GM18517 (cell line): ENCODE results near the gene APEX1.
A peak's percentile ranks its signal among the peaks of the same experiment; 100 is the strongest.

Source experiments
- ATAC-seq: cut with Tn5 transposase; IDR thresholded peaks from one replicate; pipeline ENCODE4 v1.9.1; 2021; ENCODE audit warnings: mild to moderate bottlenecking, moderate library complexity; ENCODE audit not compliant: unreplicated experiment

The APEX1 gene

DNA sequence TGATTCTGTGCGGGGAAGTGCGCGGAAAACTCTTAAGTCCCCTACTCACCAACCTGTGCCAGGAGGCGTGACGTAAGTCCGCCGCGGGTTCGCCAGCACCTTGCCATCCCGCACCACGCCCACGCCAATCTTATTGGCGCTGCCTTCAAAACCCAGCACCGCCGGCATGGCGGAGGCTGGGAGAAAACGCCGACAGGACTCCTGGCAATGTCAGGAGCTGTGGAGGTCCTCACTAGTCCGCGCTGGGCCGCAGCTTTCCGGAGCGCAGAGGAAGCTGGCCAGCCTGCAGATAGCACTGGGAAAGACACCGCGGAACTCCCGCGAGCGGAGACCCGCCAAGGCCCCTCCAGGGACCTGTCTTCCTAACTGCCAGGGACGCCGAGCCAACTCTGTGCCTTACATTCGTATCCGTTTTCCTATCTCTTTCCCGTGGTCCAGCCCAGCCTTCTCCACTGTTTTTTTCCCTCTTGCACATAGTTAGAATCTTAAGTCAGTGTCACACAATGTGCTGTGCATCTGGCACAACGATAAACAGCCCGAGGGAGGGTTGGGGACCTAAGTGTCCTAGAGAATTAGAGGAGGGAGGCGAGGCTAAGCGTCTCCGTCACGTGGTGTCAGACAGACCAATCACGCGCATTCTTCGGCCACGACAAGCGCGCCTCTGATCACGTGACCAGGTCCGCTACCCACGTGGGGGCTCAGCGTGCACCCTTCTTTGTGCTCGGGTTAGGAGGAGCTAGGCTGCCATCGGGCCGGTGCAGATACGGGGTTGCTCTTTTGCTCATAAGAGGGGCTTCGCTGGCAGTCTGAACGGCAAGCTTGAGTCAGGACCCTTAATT, at the start of gene APEX1, which contains the start of gene OSGEP:
TSS of gene APEX1 (plus strand) at position 711 of the 839 bp plus-strand sequence. CDS start 420 bp downstream, outside the sequence.
TSS of gene OSGEP (minus strand) at position 297 of the 839 bp plus-strand sequence. CDS start at position 168, 129 bp downstream.
- ATAC-seq, result peak; percentile 81

DNA sequence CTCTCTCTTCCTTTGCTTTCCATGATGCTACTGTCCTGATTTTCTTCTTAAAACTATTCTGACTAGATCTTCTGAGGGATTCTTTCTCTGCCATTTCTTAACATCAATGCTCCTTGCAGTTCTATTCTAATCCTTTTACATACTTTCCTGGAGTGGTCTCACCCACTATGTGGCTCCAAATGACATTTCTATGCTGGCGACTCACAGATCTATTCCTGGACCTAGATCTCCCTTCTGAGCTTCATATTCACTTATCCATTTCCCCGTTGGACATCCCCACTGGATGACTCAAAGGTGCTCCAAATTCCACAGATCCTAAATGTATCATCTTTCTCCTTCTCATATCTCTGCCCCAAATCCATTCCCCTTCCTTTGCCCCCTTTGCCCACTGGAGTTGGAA, 45.8 kb upstream of the APEX1 start:
- no peak for ATAC-seq

DNA sequence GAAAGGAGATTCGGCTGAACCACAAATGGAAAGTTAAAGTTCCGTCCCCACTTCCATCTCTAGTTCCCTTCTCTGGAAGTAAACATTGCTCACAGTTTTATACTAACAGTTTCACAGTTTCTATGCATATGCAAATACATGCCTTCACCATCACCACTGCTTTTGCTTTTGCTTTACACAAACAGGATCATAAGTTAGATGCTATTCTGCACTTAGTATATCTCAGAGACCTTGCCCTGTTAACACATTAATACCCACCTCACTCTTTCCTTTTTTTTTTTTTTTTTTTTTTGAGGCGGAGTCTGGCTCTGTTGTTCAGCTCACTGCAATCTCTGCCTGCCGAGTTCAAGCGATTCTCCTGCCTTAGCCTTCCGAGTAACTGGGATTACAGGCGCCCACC, 42.6 kb upstream of the APEX1 start:
- peak; percentile 78 for ATAC-seq

DNA sequence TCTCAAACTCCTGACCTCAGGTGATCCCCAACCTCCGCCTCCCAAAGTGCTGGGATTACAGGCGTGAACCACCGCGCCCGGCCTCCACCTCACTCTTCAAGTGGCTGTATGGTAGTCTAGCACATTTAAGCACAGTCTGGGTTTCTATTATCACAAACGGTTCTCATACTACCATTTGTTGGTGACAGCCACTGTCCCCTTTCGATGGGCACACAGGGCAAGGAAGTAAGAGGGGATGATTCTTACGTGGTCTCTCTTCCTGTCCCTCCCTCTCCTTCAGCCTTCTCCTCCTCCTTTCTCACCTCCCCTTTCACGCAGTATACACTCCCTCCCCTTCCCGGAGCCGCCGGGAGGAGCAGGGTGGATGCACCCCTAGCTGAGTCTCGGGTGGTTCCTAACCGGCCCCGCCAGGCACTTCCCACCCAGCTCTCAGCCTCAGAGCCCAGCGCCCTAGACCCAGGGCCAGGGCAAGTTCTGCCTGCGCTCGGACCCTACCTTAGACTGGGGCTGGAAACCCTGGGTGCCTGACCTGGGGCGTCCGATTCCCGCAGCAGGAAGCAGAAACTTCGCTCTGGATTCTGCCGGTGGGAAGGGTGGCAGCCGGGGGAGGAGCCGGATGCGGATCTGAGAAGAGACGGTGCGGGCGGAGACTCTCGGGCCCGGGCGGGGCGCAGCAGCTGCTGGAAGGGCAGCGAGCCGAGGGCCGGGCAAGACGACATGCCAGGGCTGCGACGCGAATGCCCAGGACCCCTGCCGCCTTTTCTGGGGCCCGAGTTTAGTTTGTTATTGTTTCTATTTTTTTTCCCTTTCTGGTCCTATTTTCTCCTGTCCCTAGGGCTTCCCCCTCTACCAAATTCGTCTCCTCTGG, 41.9 kb upstream of the APEX1 start, which contains the start of gene TEP1:
TSS of gene TEP1 (minus strand) at position 626 of the 868 bp plus-strand sequence. CDS start 5,062 bp downstream, outside the sequence.
- peak; percentile 41 for ATAC-seq

DNA sequence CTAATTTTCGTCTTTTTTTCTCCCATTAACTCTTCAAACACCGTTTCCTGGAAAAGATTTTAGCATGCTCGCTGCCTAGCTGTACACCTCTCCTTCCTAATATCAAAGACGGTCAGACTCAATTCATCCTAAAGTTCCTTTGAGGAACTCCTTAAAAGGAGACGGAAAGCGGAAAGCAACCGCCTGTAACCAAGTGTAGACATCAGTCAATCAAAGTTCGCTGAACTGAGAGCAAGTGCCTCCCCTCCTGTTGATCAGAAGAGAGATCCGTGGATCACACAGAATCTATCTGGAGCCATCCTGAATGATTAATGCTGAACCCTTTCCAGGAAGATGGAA, 41.3 kb upstream of the APEX1 start:
- no peak for ATAC-seq

DNA sequence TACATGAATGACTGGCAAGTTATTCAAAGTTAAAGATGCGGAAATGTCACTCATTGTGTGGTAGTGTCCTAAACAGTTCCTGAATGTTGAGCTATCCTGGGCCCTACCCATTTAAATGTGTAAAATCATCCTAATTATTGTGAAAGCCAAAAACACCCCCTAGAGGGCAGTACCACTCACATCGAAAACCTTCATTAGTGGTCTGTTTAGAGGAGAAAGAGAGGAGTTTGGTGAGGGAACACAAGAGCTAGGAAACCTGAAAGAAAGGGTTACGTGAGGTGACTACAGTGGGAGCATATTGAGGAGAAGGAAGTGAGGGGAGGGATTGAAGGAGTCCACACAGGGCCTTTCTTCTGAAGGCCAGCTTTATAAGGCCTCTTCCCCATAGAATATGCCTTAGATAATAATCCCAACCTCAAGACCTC, 39.2 kb upstream of the APEX1 start:
- ATAC-seq, result peak; percentile 67

DNA sequence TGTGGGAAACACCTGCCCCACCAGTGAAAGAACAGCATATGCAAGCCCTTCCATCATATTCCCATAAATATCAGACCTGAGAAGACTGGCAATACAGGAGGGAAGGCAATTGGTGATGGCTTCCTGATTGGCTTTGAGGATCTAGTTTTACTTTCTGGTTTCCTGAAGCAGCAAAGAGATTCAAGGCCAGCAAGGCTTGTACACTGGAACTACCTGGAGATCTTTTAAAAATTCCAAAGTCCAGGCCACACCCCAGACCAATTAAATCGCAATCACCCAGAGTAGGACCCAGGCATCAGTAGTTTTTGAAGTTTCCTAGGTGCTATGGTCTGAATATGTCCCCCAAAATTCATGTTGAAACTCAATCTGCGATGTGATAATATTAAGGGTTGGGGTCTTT, 38.8 kb upstream of the APEX1 start:
- no peak for ATAC-seq

DNA sequence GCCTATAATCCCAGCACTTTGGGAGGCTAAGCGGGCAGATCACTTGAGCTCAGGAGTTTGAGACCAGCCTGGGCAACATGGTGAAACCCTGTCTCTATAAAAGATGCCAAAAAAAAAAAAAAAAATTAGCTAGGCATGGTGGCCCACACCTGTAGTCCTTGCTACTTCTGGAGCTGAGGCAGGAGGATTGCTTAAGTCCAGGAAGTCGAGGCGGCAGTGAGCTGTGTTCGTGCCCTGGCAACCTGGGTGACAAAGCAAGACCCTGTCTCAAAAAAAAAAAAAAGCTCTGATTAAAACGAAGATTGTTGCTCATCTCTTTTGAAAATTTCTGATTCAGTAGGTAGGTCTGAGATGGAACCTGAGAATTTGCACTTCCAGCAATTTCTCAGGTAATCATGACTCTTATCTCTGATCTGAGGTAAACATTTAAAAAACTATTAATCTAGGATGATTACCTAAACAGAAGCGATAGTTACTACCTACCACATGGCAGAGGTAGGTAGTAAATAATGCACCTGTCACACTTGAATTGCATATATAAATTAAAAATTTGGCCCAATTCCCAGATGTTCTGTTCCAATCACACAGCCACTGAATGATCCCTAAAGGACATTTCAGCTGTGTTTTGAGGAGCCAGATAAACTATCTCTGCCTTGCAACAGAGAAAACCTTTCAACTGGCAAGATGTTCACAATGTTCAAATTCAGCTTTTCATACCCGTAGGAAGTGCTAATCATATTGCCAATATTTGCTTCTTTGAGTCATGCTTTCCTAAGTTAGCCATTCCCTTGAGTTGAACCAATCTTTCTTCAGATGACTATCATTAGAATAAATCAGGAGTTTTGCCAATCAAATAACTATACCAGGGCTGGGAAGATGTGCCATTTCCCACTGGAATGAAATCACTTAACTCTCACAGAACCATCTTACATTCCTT, 37.5 kb upstream of the APEX1 start:
- no peak for ATAC-seq

DNA sequence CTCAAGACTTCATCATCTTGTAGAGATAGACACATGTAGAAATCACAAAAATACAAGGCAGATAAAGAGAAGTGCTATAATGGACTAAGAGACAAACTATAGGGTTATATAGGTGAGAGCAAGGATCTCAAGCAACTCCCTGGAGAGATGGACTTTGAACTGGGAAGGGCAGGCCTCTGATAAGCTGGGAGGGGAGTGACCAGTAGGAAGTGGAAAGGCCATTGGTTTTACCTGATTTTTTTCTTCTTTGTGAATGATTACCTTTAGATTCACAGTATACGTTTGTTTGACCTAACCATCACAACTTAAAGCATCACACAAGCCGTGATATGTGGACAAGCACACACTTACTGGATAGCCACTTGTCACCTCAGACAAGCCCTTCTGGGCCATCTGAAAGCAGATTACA, 36.5 kb upstream of the APEX1 start:
- ATAC-seq, result no peak

DNA sequence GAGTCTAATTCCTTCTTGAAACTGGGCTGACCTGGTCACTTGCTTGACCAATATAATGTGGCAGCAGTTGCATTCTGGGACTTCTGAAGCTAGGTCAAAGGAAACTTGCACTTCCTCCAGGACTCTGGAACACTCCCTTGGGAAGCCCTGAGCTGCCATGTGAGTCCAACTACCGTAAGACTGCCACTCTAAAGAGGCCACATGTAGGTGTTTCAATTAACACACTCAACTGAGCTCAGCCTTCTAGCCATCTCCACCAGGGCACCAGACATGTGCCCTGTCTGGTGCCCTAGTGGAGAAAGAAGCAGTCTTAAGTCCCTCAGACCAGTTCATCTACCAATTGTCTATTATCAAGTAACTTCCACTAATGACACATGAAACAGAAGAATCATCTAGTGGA, 35.6 kb upstream of the APEX1 start:
- ATAC-seq, result no peak

DNA sequence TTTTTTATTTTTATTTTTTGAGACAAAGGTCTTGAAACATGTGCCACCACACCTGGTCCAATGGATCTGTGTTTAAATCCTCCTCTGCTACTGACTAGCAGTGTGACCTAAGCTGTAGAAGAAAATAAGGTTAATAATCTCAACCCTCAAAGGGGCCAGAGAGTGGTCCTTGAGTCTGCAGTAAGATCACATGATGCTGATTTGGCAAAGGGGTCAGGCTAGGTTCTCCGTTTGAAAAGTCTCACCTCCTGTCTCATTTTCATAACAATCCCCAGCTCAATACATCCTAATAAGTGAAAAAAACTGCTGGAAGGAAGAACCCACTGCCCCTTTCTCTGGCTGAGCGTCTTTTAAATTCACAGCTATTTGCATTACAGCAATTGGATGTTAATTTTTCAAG, 33.8 kb upstream of the APEX1 start:
- ATAC-seq, result no peak

DNA sequence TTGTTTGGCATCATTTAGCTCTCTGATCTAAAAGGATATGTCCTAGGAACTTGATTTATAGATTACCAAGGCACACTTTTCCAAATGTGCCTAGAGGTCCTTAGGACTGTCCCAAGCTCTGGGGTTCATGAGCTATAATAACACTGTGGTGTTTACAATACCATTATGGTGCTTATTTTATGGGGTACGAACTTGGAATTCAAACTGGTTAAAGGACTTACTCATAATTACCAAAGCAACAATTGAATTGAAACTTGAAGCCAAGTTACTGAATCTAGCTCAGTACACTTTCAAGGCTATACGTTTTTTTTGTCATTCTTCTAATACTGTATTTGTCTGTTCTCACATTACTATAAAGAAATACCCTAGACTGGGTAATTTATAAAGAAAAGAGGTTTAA, 32.1 kb upstream of the APEX1 start:
- no peak for ATAC-seq

DNA sequence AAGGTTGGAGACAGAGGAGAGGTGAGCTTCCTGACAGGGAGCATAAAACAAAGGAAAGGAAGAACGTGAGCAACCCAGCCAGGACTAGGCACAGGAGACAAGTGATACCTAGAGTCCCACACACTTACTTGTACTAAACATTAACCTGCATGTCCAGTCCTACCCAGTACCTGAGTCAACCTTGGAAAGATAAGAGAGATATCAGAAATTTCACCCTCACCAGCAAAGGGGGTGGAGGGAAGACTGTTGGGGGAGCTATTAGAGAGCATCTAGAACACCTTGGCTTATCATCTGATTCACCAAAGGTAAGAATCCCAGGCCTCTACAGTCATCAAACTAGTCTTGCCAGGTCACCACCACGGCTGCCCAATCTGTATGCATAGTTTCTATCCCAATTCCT, 30.2 kb upstream of the APEX1 start:
- no peak for ATAC-seq

DNA sequence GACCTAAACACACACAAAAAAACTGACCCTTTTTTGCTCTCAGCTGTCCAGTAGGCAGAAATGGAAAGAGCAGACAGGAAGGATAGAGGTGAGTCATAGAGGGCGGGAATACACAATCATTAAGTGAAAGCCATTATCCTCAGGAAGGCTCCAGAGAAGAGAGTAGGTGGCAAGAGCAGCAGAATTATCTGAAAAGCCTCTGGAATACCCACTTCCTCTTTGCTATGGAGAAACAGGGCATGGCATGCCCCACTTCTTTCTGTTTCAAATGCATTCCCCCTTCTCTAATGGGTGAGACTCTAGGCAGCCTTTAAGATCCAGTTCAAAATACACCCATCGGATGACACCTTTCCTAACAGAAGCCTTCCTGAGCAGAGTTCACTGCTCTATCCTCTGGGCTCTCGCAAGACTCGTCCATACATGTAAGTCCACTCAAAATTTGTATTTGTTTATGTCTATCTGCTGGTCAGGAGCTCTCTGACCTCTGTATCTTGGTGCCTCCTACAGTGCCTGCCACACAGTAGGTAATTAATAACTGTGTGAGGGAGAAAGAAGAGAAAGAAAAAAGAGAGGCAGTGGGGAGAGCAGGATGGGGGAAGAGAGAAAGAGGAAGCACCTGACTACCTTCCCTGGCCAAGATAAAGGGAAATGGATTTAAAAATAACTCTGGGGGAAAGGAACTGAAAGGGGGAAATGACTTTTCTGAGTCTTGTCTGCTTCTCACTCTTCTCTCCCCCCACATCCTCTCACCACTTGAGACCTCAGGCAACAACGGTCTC, 27.6 kb upstream of the APEX1 start:
- ATAC-seq, result peak; percentile 71

DNA sequence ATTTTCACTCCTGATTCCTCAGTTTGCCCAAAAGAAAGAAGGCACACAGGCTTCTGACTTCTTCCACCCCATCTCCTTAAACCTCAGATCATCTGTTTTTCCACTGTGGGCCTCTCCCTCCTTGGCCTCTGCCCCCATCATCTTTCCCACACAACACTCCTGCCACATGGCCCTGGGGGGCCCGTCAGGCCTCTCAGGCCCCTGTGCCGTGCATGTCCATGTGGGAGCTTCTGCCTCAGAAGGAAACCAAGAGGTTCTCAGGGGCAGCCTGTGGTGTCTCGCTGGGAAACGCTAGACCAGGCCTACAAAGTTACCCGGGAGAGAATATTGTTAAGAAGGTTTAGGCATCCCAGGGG, 27.0 kb upstream of the APEX1 start:
- ATAC-seq, result peak; percentile 38

DNA sequence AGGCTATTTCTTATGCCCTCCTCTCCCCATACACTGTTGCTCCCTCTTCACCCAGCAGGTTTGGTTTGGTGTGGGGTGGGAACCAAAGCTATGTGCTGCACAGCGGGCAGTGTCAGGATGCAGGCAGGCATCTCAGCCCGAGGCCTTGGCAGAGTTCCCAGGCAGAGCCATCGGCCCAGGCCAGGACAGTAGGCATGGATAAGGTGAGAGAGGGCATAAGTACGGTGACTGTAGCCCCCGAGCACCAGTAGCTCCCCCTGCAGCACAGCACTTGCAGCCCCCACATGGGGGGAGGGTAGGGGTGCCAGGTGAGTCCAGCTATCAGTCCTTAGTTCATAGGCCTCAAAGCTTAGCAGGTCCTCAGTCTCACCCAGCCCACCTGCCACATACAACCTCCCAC, 26.2 kb upstream of the APEX1 start:
- no peak for ATAC-seq

DNA sequence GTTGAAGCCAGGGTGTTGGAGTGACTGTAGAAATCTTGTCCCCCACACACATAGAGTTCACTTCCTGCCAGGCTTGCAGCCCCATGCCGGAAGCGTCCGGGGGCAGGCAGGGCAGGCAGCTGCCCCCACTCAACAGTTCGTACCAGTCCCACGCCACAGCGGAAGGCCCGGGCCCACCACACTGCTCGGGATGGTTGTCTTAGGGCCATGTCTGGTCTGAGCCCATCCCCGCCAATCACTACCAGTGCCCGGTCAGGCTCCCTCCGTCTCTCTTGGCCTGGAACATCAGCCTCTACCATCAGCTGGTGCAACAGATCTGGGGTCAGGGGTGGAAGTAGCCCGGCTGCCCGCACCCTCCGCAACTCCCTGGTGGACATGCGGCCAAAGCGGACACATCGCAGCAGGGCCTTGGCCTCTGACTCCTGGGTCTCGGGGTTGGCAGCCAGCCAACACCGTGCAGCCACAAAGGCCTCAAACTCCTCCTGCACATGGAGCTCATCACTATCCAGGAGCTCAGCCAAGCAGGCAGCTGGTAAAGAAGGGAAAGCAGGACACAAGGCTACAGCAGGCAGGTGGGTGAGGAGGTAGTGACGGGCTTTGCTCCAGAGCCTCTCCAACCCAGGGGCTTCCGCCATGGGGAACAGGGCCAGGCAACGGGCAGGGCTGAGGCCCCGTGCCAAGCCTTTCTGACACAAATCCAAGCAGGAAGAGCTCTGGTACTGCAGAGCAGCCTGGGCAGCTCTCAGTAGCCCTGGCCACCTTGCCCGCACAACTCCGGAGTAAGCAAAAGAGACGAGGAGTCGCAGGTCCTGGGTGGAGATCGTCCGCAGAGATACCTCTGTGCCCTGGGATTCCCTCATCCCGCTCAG, 25.0 kb upstream of the APEX1 start:
- no peak for ATAC-seq

DNA sequence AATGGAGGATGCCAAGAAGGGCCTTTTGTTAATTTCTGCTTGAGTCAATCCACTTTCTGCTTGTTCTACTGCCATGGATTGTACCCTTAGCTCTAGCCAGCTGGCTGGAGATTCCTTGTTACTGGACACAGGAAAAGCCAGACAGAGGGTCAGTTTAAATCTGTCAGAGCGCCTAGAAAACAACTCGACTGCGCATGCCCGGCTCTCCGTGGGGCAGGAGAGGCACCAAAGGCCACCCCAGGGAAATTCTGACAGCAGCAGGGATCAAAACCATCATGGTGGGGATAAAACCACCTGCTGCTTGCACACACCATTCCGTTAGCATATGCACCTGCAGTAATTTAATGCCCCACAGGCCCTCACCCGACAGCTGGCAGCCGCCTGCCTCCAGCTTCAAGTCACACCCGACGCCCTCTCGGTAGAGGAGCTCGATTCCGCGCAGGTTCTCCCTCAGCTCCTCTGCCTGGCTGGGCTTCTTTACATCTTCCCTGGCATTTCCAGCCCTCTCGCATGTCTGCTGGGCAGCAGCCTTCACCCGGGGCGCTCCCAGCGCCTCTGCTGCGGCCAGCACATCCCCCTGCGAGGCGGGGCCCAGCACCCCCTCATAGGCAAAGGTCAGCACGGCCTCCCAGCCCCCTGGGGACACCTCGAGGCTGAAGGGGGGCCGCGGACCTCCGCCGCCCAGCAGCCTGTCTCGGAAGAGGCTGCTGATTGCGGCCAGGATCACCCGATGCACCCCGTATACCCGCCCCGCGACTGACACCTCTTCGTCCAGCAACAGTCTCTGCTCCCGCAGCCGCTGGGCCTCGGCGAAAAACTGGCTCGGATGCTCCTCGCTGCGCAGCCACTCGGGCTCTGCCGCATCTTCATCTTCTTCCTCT, 20.1 kb upstream of the APEX1 start:
- ATAC-seq, result no peak
